GM18867 (cell line): ENCODE measurements around the gene MAP3K4.

Source experiments
- ATAC-seq: cut with Tn5 transposase; IDR thresholded peaks from one replicate; pipeline ENCODE4 v1.9.1; 2021; ENCODE audit warnings: mild to moderate bottlenecking, moderate library complexity; ENCODE audit not compliant: unreplicated experiment

The MAP3K4 gene

DNA sequence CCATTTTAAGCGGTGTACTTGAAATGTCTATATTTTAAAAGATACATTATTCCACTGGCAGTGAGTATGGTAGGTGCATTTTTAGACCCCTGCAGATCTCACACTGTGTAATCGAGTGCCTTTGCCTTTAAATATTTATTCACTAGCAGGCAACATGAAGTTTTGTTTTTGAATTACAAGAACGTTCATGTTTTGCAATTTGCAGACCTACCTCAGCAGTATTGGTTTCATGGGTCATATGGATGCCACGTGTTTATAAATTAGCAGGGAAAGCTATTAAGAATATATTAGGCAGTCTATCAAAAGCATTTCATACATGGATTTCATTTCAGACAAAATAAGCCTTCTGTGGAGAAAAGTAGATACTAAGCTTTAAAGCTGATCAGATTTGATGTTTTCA, 7.2 kb downstream of the MAP3K4 start:
- no peak for ATAC-seq

DNA sequence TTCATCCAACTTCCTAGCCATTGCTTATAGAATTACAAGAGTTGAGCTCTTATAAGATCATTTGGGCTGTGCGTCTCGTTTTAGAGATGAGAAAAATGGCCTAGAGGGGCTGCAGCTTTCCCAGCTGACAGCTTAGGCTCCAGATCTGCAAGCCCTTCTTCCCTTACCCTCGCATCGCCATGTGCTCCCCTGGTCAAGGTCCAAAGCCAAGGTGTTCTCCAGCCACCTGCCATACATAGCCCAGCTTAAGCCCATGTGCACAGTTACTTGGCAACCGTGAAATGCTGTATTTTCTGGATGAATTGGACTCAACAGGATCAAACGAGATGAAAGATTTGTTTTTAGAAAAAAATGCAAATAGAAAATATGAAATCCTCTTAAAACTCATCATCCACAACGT, 7.9 kb downstream of the MAP3K4 start:
- no peak for ATAC-seq

DNA sequence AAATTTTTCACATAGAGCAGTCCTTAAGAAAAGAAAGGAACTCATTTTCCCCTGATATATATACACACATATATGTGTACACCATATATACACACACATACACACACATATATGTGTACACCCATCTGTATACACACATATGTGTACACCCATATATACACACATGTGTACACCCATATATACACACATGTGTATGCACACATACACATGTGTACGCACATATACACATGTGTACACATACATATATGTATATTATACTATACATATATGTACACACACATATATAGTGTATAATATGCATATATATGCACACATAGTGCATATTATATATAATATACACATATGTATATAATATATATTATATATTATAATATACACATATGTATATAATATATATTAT, 9.1 kb downstream of the MAP3K4 start:
- no peak for ATAC-seq

DNA sequence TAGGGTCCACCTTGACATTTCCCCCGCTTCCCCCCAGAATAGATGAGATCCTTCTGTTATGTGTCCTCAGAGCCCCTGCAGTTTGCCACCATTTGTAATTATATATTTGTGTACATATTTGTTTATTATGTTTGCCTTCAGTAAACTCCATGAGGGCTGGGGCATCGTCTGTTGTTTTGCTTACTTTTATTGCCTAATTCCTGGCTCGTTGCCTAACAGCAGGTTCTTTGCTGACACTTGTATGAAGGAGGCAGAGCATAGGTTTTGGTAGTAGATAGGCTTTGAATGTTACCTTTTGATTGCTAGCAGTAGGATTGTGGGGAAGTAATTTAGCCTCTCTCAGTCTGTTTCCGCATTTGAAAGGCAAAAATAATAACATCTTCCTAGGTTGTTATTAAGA, 9.9 kb downstream of the MAP3K4 start:
- ATAC-seq = no peak

GRCh38 chr6:161003336-161003735, 11.8 kb downstream of the MAP3K4 start:
- no peak for ATAC-seq

DNA sequence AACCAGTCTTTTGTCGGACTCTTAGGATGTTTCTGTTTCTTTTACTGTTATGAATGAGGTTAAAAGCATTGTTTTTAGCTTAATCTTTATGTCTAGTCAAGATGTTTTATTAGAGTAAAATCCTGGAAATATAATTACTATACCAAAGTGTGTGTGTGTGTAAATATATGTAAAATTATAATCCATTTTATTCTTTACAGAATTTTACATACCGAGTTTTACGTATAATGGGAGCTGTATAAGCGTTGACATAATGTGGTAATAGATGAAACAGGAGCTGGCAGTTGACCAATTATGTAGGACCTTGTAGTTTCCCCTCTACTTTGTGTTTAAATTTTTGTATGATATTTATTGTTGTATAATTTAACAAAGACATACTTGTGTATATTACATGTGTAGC, 16.7 kb downstream of the MAP3K4 start:
- no peak for ATAC-seq

GRCh38 chr6:161009991-161010390, 18.4 kb downstream of the MAP3K4 start:
- no peak for ATAC-seq

DNA sequence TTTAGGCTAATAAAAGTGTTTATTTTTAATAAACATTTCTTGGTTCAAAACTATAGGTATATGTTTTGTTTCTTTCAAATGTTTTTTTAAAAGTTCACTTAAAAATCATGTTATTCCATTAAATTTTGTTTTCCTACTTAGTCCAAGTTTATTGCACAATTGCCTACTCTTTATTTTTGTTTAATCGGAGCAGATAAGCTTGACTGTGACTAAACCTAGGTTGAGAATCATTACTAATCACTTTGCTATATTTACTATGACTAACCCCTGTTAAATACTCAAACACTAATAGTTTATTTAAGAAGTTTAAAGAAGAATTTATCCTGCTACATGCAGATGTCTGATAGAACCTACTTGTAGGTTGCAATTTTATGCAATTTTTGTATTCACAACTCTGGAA, 18.8 kb downstream of the MAP3K4 start:
- ATAC-seq = no peak

- ATAC-seq = no peak
Observed at GRCh38 chr6:161011492-161012480, 20.2 kb downstream of the MAP3K4 start.

GRCh38 chr6:161013695-161014094, 22.1 kb downstream of the MAP3K4 start:
- ATAC-seq = no peak

DNA sequence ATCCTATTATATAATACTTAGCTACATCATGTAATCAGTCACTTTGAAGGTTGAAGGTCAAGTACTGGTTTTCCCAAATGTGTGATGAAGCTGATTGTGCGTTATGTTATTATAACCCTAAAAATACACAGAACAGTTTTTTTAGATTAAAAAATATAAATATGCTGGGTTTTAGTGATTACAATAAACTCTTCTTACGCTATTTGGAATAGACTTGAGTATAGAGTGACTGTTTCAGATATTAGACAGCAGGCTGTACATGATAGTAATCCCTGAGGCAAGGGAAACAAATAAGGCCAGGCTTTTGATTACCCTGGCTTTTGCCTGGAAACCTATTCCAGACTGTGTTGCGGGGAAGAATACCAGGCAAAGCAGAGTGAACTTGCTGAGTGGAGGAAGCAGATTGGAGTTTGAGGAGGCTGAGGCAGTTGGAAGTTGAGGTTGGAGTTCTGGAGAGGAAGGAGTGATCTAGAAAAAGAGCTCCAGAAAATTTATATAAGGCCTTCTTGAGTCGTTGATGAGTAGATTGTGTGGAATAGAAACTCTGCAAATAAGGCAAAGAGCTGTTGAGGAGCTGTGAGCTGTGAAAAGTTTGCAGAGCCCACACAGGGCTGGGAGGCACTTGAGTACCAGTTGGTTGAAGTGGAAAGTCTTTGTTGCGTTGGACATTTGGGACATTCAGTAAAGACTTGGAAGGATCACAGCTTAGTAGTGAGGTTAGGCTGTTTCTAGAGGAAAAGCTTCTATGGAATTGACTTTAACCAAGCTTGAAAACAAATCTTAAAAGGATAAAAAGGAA, 26.4 kb downstream of the MAP3K4 start:
- ATAC-seq = no peak

GRCh38 chr6:161019324-161019839, 27.8 kb downstream of the MAP3K4 start:
- no peak for ATAC-seq

DNA sequence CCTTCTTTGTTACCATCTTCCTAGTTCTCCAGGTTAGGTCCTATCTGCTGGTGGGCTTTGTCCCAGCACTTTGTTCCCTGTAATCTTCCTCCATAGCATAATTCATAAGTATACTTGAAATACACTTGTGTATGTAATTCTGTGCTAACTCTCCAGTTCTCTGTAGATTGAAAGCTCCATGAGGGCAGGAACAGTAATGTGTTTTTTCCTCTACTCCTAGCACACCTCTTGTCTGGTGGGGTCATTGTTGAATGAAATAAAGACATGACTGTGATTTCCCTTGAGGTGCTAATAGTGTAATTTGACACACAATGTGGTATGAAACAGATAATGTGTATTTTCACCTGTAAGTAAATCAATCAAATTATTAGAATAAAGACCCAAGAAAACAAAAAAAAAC, 30.0 kb downstream of the MAP3K4 start:
- no peak for ATAC-seq

- ATAC-seq = no peak
Observed at GRCh38 chr6:161021998-161022743, 30.6 kb downstream of the MAP3K4 start.

DNA sequence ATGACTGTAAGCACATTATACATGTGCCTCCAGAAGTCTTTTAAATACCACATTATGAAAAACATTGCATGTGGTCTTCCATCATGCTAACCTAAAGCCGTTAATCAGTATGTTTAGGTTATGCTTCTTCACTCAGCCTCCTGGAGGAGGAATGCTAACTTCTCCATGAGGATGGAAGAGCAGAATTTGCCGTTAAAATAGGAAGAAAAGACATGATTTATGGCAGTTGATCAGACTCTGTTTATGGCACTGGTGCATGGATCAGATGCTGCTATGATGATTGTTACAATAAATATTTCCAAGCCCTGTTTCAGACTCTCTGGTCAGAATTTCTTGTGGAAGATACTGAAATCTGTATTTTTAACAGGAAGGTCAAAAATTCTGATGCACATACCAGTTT, 31.7 kb downstream of the MAP3K4 start:
- ATAC-seq = no peak

DNA sequence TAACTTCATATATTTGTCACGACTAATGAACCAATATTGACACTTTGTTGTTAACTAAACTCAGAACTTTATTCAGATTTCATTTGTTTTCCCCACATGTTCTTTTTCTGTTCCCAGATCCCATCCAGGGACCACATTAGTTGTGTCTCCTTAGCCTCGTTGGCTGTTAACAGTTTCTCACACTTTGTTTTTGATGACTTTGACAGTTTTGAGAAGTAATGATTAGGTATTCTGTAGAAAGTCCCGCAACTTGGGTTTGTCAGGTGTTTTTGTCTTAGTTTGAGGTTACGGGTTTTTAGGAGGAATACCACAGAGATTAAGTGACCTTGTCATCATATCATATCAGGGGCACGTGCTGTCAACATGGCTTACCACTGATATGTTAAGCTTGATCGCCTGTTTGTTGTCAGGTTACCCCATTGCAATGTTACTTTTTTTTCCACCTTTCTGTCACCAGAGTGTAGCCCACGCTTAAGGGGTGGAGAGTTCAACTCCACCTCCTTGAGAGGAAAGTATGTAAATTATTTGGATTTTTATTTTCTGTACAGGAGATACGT, 32.9 kb downstream of the MAP3K4 start:
- no peak for ATAC-seq

GRCh38 chr6:161027385-161027784, 35.8 kb downstream of the MAP3K4 start:
- ATAC-seq = no peak

- ATAC-seq = peak; percentile 81
Observed at GRCh38 chr6:161029195-161029809, 37.7 kb downstream of the MAP3K4 start.

DNA sequence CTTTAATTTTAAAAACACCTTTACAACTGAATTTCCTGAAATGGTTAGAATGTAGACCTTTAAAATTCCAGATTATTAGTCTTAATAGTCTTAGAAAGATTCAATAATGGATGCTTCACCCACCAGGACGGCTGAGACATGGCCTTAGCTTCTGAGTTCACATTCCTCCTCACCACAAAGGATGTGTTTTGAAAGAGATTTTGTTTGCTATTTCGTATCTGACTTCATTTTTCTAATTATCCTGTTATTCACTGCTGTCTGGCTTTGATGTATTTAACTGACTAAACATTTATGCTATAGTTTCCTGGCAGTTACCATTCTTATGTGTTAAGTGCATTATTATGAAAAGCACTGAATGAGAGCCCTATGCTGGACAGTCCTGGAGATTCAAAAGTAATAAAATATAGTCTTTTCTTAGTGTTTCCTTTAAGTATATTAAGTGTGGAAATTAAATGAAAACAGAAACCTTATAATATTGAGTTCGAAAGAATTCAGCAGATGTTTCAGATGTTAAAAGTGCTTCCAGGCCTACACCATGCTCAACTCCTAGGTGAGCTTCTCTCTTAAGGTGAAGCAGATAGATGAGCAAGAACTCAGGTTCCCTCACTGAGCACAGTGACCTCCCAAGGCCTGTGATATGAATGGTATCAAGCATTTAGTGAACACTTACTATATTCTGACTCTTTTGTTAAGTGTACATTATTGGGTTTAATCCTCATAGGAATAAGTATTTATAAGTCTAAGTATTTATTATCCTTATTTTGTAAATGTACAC, 40.3 kb downstream of the MAP3K4 start:
- ATAC-seq = no peak
